Astrocyte of the spinal cord (primary cell): ENCODE measurements around the gene ALDH1A2.
"Not testable (repeated sequence)": the region's sequence is repeated elsewhere in the genome, so short reads cannot be mapped to it uniquely, and the experiment has no call there.

ENCODE experiments used
- DNase-seq: peaks from one replicate; pipeline ENCODE4 v3.0.0; 2011; ENCODE audit warnings: low read depth, low spot score
- H3K4me3 ChIP-seq: 2 replicates; pipeline ENCODE4 v1.5.1; 2011; ENCODE audit warnings: low read depth, mild to moderate bottlenecking, low read length, moderate library complexity
- in situ Hi-C: cut with HindIII; loops from 2 replicates; pipeline ENCODE4 v1.10.0; 2017; ENCODE audit warnings: low sequenced_read_pairs
- TF ChIP-seq, protein P1 (sequence below): IDR thresholded peaks from 2 replicates; pipeline ENCODE4 v1.5.1; 2012; ENCODE audit warnings: low read depth, mild to moderate bottlenecking, low read length, inconsistent platforms

ALDH1A2 gene

DNA sequence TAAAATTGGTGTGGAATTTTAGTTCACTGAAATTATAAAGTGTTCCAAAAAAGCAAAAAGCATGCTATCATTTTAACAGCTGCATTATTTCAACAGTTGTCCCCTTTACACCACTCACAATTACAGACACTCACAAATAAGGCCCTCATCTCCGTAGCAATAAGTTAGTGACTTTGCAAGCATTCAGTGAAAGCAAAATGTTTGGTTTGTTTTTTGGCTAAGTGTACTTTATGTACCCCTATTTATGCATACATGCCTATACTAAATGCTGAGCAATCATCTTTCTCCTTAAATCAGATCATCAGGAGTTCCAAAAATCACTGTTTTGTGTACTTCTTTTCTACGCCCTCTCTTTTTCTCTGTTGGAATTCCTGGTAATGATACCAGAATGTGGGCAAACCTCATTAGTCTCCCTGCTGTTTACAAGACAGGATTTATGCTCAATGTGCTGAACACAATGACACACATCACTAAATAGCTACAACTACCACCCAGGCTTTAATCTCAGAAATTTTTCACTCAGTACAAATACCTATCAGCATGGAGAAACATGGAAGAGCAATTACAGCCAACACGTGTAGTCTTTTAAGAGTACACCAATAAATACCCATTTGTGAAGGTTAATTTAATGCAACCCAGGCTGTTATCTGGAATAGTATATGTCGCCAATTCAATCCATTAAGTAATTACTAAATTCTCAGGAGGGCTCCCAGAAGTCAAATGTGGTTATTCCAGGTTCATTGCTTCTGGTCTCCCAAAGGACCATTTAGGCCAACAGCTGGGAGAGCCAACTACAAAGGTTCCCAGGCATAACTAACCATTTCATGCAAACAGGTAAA, 12.0 kb downstream of the ALDH1A2 start:
- TF ChIP-seq, protein P1, sequence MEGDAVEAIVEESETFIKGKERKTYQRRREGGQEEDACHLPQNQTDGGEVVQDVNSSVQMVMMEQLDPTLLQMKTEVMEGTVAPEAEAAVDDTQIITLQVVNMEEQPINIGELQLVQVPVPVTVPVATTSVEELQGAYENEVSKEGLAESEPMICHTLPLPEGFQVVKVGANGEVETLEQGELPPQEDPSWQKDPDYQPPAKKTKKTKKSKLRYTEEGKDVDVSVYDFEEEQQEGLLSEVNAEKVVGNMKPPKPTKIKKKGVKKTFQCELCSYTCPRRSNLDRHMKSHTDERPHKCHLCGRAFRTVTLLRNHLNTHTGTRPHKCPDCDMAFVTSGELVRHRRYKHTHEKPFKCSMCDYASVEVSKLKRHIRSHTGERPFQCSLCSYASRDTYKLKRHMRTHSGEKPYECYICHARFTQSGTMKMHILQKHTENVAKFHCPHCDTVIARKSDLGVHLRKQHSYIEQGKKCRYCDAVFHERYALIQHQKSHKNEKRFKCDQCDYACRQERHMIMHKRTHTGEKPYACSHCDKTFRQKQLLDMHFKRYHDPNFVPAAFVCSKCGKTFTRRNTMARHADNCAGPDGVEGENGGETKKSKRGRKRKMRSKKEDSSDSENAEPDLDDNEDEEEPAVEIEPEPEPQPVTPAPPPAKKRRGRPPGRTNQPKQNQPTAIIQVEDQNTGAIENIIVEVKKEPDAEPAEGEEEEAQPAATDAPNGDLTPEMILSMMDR: no peak
- no peak overlapping the region for H3K4me3 ChIP-seq
- DNase-seq: no peak
- in situ Hi-C loops: no loop called here

DNA sequence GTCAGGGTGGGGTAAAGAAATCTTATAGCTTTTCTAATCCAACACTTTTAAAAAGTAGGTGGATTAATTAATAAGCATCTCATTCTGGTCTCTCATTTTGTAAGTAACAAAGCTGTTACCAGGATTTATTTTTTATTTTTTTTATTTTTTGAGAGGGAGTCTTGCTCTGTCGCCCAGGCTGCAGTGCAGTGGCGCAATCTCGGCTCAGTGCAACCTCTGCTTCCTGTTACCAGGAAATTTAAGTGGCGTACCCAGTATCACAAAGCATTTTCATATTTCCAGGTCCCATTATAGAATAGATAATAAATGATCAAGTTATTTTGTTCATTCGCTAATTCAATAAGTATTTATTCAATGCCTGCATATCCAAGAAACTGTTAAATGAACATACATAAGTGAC, 13.2 kb downstream of the ALDH1A2 start:
- no peak for DNase-seq
- TF ChIP-seq, protein P1: no peak
- in situ Hi-C loops: no loop called here
- H3K4me3 ChIP-seq: no peak overlapping the region

DNA sequence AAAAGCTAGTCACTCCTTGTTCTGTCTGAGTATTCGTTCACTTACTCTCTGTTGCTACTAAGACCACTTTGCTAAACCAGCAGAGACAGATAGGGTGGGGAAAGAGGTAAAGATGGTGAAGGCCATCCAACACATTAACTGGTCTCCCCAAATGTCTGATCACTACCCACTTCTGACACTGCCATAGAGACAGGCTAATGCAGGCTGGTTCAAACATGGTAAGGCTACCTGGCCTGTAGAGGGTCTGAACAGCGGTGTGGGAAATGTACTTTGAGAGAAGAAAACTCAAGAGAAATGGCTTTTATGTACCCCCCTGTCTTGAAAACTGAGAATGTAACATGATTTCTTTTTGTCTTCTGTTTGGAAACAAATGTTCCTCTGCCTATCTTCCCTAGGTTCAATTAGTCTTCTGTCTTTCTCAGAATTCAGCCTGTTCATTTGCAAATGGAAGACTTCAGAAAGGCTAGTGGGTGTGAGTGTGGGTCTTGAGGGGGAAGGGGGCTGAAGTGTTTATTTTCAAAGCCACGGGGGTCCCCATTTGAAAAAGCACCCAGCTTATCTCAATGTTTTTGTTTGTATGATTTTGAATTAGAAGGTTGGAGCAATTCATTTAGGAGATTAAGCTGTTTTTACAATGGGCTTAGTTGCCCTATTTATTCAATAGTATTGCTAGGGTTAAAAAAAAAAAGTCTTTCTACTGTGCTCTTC, 15.8 kb downstream of the ALDH1A2 start:
- TF ChIP-seq, protein P1: no peak
- DNase-seq: no peak
- no peak overlapping the region for H3K4me3 ChIP-seq
- in situ Hi-C loops: no loop called here

DNA sequence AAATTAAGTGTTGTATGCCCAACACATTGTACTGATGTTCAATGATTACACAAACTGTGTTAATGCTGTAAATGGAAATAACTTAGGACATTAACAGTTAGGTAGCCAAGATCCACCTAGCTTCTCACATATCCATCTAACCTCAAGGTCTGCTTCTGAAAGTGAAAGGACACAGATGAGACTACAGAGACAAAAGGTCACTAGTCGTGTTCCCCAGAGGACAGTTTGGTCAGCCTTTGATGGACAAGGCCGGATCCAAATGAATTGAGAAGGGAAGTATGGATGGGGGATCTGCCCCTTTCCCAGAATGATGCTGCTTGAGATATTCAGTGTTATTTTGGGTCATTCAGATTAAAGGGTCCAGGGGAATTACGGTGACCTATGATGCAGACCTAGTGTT, 17.2 kb downstream of the ALDH1A2 start:
- no peak overlapping the region for H3K4me3 ChIP-seq
- DNase-seq: no peak
- in situ Hi-C loops: no loop called here
- TF ChIP-seq, protein P1: no peak

DNA sequence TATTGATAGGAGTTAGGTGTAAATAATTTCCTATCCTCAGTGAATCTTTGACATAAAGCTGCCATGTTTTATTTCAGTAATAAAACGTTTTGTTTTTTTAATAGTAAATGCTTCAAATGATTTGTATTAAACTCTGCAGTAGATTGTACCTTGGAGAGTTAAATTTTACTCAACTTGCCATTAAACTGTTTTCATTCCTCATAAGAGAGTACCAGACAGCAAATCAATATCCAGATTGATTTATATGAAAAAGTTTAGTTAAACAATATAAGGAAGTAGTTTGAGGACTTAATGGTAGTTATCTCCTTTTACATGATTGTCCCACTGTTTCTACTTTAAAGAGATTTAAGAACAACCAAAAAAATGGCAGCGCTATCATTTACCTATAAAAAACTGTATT, 18.4 kb downstream of the ALDH1A2 start:
- no peak for DNase-seq
- H3K4me3 ChIP-seq: no peak overlapping the region
- in situ Hi-C loops: no loop called here
- TF ChIP-seq, protein P1: no peak

DNA sequence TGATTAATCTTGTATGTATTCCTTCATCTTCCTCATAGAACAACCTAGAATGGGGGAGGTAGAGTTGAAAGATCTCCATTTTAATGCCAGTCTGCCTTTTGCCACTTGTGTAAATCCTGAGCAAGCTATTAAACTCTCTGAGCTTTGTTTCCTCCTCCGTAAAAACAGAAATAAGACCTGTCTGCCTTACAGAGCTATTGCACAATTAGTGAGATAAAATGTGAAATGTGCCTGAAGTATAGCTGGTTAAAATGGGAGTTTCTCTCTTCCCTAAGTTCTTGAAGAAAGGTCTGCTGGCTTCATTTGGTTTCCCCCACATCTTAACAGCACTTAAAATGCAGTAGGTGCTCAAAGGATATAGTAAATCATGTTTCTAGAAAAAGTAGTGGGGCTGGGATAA, 19.0 kb downstream of the ALDH1A2 start:
- in situ Hi-C loops: no loop called here
- no peak for DNase-seq
- H3K4me3 ChIP-seq: no peak overlapping the region
- TF ChIP-seq, protein P1: no peak

DNA sequence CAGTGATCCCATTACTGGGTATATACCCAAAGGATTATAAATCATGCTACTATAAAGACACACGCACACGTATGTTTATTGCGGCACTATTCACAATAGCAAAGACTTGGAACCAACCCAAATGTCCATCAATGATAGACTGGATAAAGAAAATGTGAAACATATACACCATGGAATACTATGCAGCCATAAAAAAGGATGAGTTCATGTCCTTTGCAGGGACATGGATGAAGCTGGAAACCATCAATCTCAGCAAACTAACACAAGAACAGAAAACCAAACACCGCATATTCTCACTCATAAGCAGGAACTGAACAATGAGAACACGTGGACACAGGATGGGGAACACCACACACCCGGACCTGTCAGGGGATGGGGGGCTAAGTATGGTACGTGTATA, 20.1 kb downstream of the ALDH1A2 start:
- in situ Hi-C loops, DNase-seq, H3K4me3 ChIP-seq: not testable (repeated sequence)
